GM08714 (cell line): ENCODE results near the gene FOXL2NB.

ENCODE experiments used
- H3K4me3 ChIP-seq: fragments of 200-500 bp; sonication (Bioruptor generic); 2 replicates; pipeline ENCODE4 v1.5.1; 2014; ENCODE audit warnings: mild to moderate bottlenecking, low read length, inconsistent platforms
- ZNF274 ChIP-seq: IDR thresholded peaks from 2 replicates; pipeline ENCODE4 v1.6.1; 2012; ENCODE audit warnings: mild to moderate bottlenecking, low read depth, low read length

The FOXL2NB gene

DNA sequence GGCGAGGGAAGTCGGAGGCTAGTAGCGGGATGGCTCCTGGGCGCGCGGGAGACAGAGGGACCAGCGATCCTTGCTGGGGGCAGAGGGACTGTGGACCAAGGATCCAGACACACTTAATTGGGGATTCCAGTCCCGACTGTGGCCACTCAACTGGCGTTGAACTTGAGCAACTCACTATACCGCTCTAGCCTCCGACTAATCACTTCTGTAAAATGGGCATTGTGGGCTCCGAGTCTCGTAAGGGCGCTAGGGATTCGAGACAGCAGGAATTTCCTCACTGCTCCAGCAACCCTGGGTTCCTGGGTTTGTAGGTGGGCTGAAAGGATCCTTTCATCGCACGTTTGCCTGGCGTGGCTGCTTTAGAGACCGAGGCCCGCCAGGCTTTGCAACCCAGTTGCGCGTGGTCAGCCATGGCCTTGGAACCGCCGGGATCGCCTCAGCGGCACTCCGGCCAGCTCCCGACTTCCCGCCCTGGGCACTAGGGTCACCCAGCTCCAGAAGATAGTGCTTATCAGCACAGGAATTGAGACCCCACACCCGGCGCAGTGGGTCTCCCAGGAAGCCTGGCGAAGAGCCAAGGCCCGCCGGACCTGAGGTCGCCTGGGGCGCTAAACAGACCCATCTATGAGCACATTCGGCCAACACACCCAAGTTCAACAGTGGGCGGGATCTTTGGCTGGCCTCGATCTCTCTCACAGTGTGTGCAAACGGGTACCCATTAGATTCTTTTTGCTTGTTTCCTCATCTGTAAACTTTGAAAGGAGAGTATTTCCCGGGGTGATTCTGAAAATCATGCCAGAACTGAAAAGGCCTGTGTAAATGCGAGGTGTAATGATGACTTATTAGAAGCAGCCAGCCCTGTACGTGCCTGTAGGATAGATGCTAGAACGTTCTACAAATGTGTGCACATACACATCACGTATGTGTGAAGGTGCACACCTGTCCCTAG lies 10.0 kb upstream of the FOXL2NB start:
- no peak for TF ChIP-seq ZNF274
- H3K4me3 ChIP-seq = no peak overlapping the region

GRCh38 chr3:138937690-138938055 lies 9.3 kb upstream of the FOXL2NB start:
- H3K4me3 ChIP-seq = no peak overlapping the region
- no peak for TF ChIP-seq ZNF274

- TF ChIP-seq ZNF274 = no peak
- no peak overlapping the region for H3K4me3 ChIP-seq
Measured at GRCh38 chr3:138938056-138938876, 8.8 kb upstream of the FOXL2NB start.

DNA sequence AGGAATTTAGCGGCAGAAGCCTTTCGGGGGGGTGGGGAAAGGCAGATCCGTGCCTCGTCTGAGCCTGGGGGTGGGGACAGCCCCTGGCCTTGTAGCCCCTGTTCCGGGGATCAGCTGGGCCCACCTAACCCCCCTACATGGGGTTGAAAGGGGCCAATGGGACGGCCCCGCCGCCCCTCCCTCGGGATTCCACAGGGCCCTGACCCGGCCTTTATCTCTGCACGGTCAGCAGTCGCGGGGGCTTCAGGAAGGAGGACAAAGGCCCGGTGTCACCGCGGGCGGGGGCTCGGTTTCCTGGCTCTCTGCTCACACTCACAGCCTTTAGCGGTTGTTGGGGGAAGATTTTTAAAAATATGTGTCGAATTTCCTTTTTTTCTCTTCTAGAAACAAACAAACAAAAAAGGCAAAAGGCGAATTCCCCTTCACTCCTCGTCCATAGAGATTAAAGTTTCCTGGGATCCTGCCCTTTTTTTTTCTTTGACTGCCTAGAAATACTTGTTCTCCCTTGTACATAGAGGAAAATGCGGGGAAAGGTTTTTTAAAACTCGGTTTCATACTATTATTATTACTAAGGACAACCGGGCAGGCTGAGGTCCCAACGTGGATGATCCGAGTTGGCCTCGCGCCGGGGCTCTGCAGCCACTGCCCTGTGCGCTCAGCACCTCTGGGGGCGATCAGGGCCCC lies 8.0 kb upstream of the FOXL2NB start:
- TF ChIP-seq ZNF274 = no peak

DNA sequence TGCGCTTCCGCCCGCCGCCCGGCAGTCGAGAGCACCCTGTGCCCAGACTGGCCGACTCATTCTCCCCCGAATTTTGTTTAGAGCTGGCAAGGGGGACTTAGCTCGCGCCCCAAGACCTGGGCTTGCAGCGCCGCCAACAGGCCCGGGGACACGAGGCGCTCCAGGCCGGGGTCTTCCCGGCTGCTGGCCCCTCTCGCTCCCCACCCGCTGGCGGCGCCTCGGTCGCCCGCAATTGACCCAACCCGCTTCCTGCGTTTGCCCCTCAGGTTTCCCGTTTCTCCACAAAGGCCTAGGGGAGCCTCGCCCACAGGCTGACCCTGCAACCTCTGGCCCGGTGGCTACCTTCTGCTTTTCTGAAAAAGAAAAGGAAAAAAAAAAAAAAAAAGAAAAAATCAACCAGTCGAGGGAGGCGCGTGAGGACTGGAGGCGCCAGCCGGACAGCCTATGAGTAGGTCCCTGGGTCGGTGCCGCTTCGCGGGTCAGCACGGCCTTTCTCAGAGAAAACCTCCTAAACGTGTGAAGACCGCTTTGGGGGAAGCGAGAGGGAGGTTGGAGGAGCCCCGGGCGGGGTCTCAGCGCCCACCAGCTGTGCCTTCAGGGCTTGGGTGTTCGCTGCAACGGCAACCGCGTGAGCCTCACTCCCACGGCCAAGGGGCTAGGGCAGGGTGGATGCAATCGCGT lies 7.3 kb upstream of the FOXL2NB start:
- no peak overlapping the region for H3K4me3 ChIP-seq

More for the DNA sequence above, 8.0 kb upstream of the FOXL2NB start:
- H3K4me3 ChIP-seq = no peak overlapping the region

DNA sequence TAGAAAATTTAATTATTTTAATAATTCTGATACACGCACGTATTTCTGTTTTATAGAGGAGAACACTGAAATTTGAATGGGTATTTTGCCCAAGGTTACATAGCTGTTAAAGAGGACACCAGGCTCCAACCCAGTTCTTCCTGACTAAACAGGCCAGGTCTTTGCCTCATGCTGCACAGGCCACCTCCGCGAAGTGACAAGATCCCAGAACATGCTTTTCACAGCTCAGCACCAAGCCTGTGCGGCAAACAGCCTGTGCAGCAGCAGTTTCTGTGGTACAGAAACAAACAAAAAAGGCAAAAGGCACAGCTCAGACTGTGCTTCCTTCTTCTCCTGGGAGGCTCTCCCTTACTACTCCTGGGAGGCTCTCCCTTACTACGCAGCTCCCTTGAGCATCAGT lies 6.6 kb upstream of the FOXL2NB start:
- no peak for TF ChIP-seq ZNF274
- no peak overlapping the region for H3K4me3 ChIP-seq

More for the DNA sequence above, 7.3 kb upstream of the FOXL2NB start:
- TF ChIP-seq ZNF274 = no peak

GRCh38 chr3:138941259-138941885 lies 5.6 kb upstream of the FOXL2NB start:
- no peak for TF ChIP-seq ZNF274
- no peak overlapping the region for H3K4me3 ChIP-seq

GRCh38 chr3:138942271-138942670 lies 4.7 kb upstream of the FOXL2NB start:
- no peak overlapping the region for H3K4me3 ChIP-seq
- TF ChIP-seq ZNF274 = no peak

DNA sequence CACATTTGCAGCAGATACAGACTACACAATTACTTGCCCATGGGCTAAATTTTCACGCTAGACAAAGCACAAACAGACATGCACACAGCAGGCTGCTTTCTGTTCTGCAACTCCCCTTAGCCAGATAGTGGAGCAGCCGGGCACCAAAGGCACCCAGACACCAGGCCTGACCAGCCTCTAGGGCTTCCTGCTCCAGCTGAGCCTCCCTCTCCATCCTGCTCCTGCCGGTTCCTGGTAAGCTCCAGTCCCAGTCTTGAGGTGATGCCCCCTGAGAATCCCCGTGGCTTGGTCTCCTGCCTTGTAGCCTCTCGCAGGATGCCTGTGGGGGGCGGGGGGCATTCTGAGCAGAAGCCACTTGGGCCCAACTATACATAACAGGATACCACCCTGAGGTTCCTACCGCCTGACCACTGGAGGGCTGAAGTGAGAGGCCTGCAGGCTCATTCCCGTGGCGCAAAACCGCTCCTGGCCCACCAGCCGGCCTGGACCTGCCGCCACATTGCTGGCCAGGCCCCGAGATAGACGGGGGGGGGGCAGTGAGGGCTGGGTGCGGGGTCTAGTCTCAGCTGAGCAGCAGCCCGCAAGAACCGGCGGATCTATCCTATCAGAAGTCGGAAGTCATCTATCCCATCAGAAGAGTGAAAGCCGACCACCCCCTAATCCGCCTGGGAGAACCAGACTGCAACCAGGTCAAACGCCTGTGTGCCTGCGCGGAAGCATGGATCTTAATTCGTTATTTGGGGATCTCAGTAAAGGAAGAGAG lies 4.0 kb upstream of the FOXL2NB start:
- no peak for TF ChIP-seq ZNF274
- H3K4me3 ChIP-seq = no peak overlapping the region

- no peak for TF ChIP-seq ZNF274
- no peak overlapping the region for H3K4me3 ChIP-seq
Measured at GRCh38 chr3:138943724-138944653, 3.0 kb upstream of the FOXL2NB start.

- no peak overlapping the region for H3K4me3 ChIP-seq
Measured at GRCh38 chr3:138944654-138944928, 2.4 kb upstream of the FOXL2NB start.

More at GRCh38 chr3:138944654-138944928, 2.4 kb upstream of the FOXL2NB start:
- no peak for TF ChIP-seq ZNF274
